Neural progenitor cell (in vitro differentiated cells): ENCODE data around the gene ARPP21. TPM values are rescaled to one million over a fixed set of nuclear protein-coding genes. Genes with fewer than 3 reads are reported as not detected.

ENCODE experiments used
- DNase-seq: peaks from one replicate; pipeline ENCODE4 v3.0.0-alpha.2; 2016; ENCODE audit warnings: low spot score
- H2AFZ ChIP-seq: fragments of 200-600 bp; sonication (generic); replicated peaks from 2 replicates; pipeline ENCODE4 v1.6.1; 2016; ENCODE audit warnings: antibody characterized with exemption
- H3F3A ChIP-seq: fragments of 200-600 bp; sonication (generic); 2 replicates; pipeline ENCODE4 v1.6.1; 2016; ENCODE audit warnings: antibody characterized with exemption, low read depth
- H3K27ac ChIP-seq: fragments of 200-600 bp; sonication (generic); 2 replicates; pipeline ENCODE4 v1.5.1; 2016; ENCODE audit warnings: mild to moderate bottlenecking
- H3K27me3 ChIP-seq: fragments of 200-600 bp; sonication (generic); 2 replicates; pipeline ENCODE4 v1.6.1; 2016; ENCODE audit warnings: mild to moderate bottlenecking, moderate library complexity
- H3K36me3 ChIP-seq: fragments of 200-600 bp; sonication (generic); 2 replicates; pipeline ENCODE4 v1.5.1; 2016
- H3K4me1 ChIP-seq: fragments of 200-600 bp; sonication (generic); 2 replicates; pipeline ENCODE4 v1.6.1; 2016; ENCODE audit warnings: mixed run types
- H3K4me2 ChIP-seq: fragments of 200-600 bp; sonication (generic); 2 replicates; pipeline ENCODE4 v1.6.1; 2016
- H3K4me3 ChIP-seq: fragments of 200-600 bp; sonication (generic); 2 replicates; pipeline ENCODE4 v1.5.1; 2016
- H3K79me2 ChIP-seq: fragments of 200-600 bp; sonication (generic); 2 replicates; pipeline ENCODE4 v1.6.1; 2016; ENCODE audit warnings: low read depth
- H3K9ac ChIP-seq: fragments of 200-600 bp; sonication (generic); 2 replicates; pipeline ENCODE4 v1.6.1; 2016
- H3K9me3 ChIP-seq: fragments of 200-600 bp; sonication (generic); 2 replicates; pipeline ENCODE4 v1.5.1; 2016; ENCODE audit warnings: low read depth
- H4K20me1 ChIP-seq: fragments of 200-600 bp; sonication (generic); 2 replicates; pipeline ENCODE4 v1.6.1; 2016; ENCODE audit warnings: low read depth
- H3K27ac Mint-ChIP-seq: 3 replicates; pipeline ENCODE4 v1.8.0; 2021; ENCODE audit warnings: mixed read lengths
- H3K27me3 Mint-ChIP-seq: 2 replicates; pipeline ENCODE4 v1.8.0; 2022; ENCODE audit warnings: low read depth, mild to moderate bottlenecking, inconsistent platforms, moderate library complexity, mixed read lengths; ENCODE audit not compliant: insufficient read depth
- H3K36me3 Mint-ChIP-seq: 3 replicates; pipeline ENCODE4 v1.8.0; 2021; ENCODE audit warnings: mixed read lengths
- H3K4me1 Mint-ChIP-seq: 3 replicates; pipeline ENCODE4 v1.8.0; 2021; ENCODE audit warnings: mixed read lengths
- H3K4me3 Mint-ChIP-seq: 3 replicates; pipeline ENCODE4 v1.8.0; 2021; ENCODE audit warnings: mild to moderate bottlenecking, moderate library complexity, mixed read lengths
- H3K9me3 Mint-ChIP-seq: 3 replicates; pipeline ENCODE4 v1.8.0; 2020; ENCODE audit warnings: mixed read lengths
- EZH2 ChIP-seq: fragments of 200-600 bp; sonication (generic); IDR thresholded peaks from 2 replicates; pipeline ENCODE4 v1.6.1; 2017; ENCODE audit warnings: antibody characterized with exemption, mild to moderate bottlenecking, moderate library complexity
- EZH2phosphoT487 ChIP-seq: fragments of 200-600 bp; sonication (generic); IDR thresholded peaks from 2 replicates; pipeline ENCODE4 v1.6.1; 2017; ENCODE audit warnings: antibody characterized with exemption
- total RNA-seq: library from RNA; depleted of rRNA; stranded (reverse); fragments of >200 nt; gene quantifications from 2 replicates; pipeline ENCODE4 v1.2.3, GENCODE V29; 2015; ENCODE audit warnings: low replicate concordance
- TF ChIP-seq, protein P1 (sequence below): fragments of 200-600 bp; sonication (generic); IDR thresholded peaks from 2 replicates; pipeline ENCODE4 v1.5.1; 2017; ENCODE audit warnings: antibody characterized with exemption, mild to moderate bottlenecking

The ARPP21 gene
- total RNA-seq, 1 donor from 2014 or later, result not detected

DNA sequence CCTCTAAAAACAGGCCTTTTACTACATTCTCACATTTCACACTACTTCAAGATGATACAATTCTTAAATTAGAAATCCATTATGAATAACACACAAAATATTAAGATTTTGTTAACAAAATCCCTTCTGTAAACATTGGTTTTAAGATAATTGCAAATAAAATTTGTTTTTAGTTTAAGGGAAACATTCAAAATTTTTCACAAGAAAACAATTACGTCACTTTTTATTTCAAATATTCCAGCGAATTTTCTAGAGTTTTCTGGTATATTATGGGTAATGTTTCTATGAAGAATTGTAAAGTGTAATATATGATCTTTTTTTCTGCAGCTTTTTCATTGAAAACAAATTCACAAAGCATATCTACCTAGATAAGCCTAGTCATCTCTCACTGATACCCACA, 5.9 kb downstream of the ARPP21 start:
- no peak for TF ChIP-seq EZH2
- no peaks in the 10 kb centered on the region for H3F3A ChIP-seq
- H3K9me3 ChIP-seq, result no peaks in the 10 kb centered on the region
- Mint-ChIP-seq H3K9me3 (no peaks in the 10 kb centered on the region), H3K4me3 (no peak overlapping the region), H3K4me1 (peaks cover 5% of the 10 kb centered on the region), H3K36me3 (no peaks in the 10 kb centered on the region), H3K27ac (no peak overlapping the region), H3K27me3 (peaks cover 11% of the 10 kb centered on the region)
- H3K4me2 ChIP-seq, result no peak overlapping the region
- no peaks in the 10 kb centered on the region for H4K20me1 ChIP-seq
- H3K9ac ChIP-seq, result no peak overlapping the region
- no peak overlapping the region for H3K4me3 ChIP-seq
- no peaks in the 10 kb centered on the region for H3K4me1 ChIP-seq
- DNase-seq, result no peak
- peaks cover 41% of the 10 kb centered on the region for H3K27me3 ChIP-seq
- no peak overlapping the region for H2AFZ ChIP-seq
- H3K36me3 ChIP-seq, result no peaks in the 10 kb centered on the region
- no peaks in the 10 kb centered on the region for H3K79me2 ChIP-seq
- no peak overlapping the region for H3K27ac ChIP-seq

DNA sequence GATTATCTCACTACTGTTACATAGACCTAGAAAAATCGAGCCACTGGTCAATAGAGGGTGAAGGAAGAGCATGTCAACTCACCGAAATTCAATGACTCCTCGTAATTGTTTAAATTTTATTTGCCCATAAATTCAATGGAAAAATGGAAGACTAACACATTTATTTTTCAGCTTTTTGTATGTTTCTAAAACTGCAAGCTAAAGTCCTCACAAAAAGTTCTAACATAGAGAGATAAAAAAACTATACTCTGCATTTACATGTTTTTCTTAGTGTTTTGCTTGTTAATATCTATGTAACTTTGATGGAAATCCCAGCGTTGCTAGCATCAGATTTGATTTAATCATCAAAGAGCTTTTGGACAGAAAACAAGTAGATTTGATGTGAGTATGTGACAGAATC, 6.8 kb downstream of the ARPP21 start:
- TF ChIP-seq EZH2, result no peak
- TF ChIP-seq EZH2phosphoT487, result no peak
- TF ChIP-seq, protein P1, sequence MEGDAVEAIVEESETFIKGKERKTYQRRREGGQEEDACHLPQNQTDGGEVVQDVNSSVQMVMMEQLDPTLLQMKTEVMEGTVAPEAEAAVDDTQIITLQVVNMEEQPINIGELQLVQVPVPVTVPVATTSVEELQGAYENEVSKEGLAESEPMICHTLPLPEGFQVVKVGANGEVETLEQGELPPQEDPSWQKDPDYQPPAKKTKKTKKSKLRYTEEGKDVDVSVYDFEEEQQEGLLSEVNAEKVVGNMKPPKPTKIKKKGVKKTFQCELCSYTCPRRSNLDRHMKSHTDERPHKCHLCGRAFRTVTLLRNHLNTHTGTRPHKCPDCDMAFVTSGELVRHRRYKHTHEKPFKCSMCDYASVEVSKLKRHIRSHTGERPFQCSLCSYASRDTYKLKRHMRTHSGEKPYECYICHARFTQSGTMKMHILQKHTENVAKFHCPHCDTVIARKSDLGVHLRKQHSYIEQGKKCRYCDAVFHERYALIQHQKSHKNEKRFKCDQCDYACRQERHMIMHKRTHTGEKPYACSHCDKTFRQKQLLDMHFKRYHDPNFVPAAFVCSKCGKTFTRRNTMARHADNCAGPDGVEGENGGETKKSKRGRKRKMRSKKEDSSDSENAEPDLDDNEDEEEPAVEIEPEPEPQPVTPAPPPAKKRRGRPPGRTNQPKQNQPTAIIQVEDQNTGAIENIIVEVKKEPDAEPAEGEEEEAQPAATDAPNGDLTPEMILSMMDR, result no peak
- no peaks in the 10 kb centered on the region for H4K20me1 ChIP-seq
- no peak for DNase-seq
- H3K4me1 Mint-ChIP-seq, result peaks cover 5% of the 10 kb centered on the region
- peaks cover 4% of the 10 kb centered on the region for H3K27me3 Mint-ChIP-seq
- no peaks in the 10 kb centered on the region for H3K36me3 ChIP-seq
- no peaks in the 10 kb centered on the region for H3K9me3 Mint-ChIP-seq
- H3F3A ChIP-seq, result no peaks in the 10 kb centered on the region
- H2AFZ ChIP-seq, result no peak overlapping the region
- H3K4me2 ChIP-seq, result no peak overlapping the region
- H3K79me2 ChIP-seq, result no peaks in the 10 kb centered on the region
- H3K4me3 Mint-ChIP-seq, result no peak overlapping the region
- H3K9me3 ChIP-seq, result no peaks in the 10 kb centered on the region
- peaks cover 32% of the 10 kb centered on the region for H3K27me3 ChIP-seq
- H3K4me1 ChIP-seq, result no peaks in the 10 kb centered on the region
- no peak overlapping the region for H3K4me3 ChIP-seq
- H3K27ac ChIP-seq, result no peak overlapping the region
- H3K9ac ChIP-seq, result no peak overlapping the region
- H3K36me3 Mint-ChIP-seq, result no peaks in the 10 kb centered on the region
- no peak overlapping the region for H3K27ac Mint-ChIP-seq

DNA sequence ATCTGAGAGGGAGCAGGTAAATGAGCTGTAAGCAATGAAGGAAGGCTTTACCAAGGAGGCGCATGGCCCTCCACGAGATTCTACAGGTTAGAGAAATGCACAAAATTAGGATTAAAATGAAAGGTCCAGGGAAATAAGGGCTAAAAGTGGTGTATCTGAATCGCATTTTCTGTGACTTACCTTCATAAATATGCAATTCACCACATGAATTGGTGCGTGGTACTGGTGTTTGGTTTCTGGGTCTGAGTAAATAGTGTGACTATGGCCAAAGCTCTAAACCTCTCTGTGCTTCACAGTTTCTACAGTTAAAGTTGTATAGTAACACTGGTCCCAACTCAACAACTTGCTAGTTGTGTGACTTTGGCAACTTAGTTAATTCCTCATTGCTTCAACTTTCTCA, 8.1 kb downstream of the ARPP21 start:
- TF ChIP-seq EZH2 (no peak), EZH2phosphoT487 (no peak)
- TF ChIP-seq, protein P1, result no peak

DNA sequence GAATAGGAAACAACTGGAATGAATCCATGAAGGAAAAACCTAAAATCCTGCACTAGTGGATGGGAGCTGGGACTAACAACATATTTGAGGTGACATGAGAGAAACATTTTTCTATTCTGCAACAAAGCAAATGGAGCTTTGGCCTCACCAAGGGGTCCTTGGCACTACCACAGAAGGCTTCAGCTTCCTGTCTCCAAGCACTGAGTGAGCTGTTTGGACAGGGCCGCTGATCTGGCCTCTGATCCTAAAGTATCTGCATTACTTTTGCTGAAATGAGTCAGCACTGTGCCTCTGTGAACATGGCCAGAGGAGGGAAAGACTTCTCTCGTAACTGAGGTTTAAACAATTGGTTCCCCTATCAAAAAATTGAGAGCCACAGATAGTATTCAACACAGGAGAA, 9.0 kb downstream of the ARPP21 start:
- Histone ChIP-seq H3K4me1 (no peaks in the 10 kb centered on the region), H3K9me3 (no peaks in the 10 kb centered on the region), H3F3A (no peaks in the 10 kb centered on the region), H3K4me3 (no peak overlapping the region), H2AFZ (peak overlapping the region; percentile 9), H3K36me3 (no peaks in the 10 kb centered on the region), H3K79me2 (no peaks in the 10 kb centered on the region), H4K20me1 (no peaks in the 10 kb centered on the region), H3K27ac (no peak overlapping the region), H3K9ac (no peak overlapping the region), H3K27me3 (peaks cover 9% of the 10 kb centered on the region), H3K4me2 (no peak overlapping the region)
- DNase-seq, result no peak
- no peaks in the 10 kb centered on the region for H3K36me3 Mint-ChIP-seq
- TF ChIP-seq EZH2phosphoT487, result no peak
- no peak for TF ChIP-seq EZH2
- TF ChIP-seq, protein P1, result no peak
- no peaks in the 10 kb centered on the region for H3K9me3 Mint-ChIP-seq
- no peak overlapping the region for H3K4me3 Mint-ChIP-seq
- no peaks in the 10 kb centered on the region for H3K27me3 Mint-ChIP-seq
- no peak overlapping the region for H3K27ac Mint-ChIP-seq
- peaks cover 19% of the 10 kb centered on the region for H3K4me1 Mint-ChIP-seq

More for the DNA sequence above, 8.1 kb downstream of the ARPP21 start:
- Histone ChIP-seq H3K79me2 (no peaks in the 10 kb centered on the region), H4K20me1 (no peaks in the 10 kb centered on the region), H3K4me3 (no peak overlapping the region), H3K4me2 (no peak overlapping the region), H3K27ac (no peak overlapping the region), H2AFZ (no peak overlapping the region), H3K4me1 (no peaks in the 10 kb centered on the region), H3K9me3 (no peaks in the 10 kb centered on the region), H3K36me3 (no peaks in the 10 kb centered on the region), H3K27me3 (peaks cover 18% of the 10 kb centered on the region), H3F3A (no peaks in the 10 kb centered on the region), H3K9ac (no peak overlapping the region)
- Mint-ChIP-seq H3K36me3 (no peaks in the 10 kb centered on the region), H3K9me3 (no peaks in the 10 kb centered on the region), H3K27me3 (no peaks in the 10 kb centered on the region), H3K4me1 (peaks cover 14% of the 10 kb centered on the region), H3K4me3 (no peak overlapping the region), H3K27ac (no peak overlapping the region)
- no peak for DNase-seq
